GM18508 (cell line): ENCODE results near the gene PHIP.
"Not testable (repeated sequence)": the region's sequence is repeated elsewhere in the genome, so short reads cannot be mapped to it uniquely, and the experiment has no call there.

Experiments
- ATAC-seq: cut with Tn5 transposase; IDR thresholded peaks from one replicate; pipeline ENCODE4 v1.9.1; 2021; ENCODE audit warnings: moderate number of reproducible peaks; ENCODE audit not compliant: insufficient read depth, unreplicated experiment

The PHIP gene

DNA sequence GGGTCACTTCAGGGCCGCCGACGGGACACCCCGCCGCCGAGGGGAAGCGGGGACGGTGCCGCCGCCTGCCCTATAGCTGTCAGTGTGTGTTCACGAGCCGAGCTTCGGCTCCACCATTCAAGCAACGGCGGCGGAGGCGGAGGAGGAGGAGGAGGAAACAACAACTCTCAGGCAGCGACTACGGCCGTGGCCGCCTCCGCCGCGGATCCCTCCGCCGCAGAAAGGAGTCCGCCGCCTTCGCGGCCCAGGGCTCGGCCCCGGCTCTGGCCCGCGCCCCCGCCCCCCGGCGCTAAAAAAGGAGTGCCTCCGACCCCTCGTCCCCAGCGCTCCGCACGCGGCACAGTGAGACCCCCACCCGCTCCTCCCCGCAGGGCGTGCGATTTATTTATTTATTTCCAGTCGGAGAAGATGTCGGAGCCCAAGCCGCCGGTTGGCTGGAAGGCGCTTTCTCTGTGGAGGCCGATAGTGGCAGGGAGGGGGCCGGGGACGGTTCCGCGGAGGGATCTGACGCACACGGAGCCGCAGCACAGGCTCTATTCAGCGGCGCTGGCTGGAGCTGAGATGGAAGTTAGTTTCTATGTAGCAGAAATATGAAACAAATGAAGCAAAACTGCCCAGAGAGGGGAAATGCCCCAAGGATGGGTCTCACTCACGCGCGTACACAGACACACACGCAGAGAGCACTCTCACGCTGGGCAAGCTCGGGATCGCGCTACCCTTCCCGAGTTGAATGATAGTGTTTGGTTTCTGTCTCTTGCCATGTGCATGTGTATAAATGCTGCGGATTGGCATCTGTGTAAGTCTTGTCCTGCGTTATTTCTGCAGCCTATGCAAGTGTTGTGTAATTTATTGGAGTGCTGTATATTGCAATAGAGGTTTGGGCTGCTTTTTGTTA, at the start of gene PHIP:
Gene PHIP (minus strand): TSS at position 180 of the 895 bp plus-strand sequence. CDS start 186 bp downstream, outside the sequence.
- ATAC-seq, result peak; percentile 51

DNA sequence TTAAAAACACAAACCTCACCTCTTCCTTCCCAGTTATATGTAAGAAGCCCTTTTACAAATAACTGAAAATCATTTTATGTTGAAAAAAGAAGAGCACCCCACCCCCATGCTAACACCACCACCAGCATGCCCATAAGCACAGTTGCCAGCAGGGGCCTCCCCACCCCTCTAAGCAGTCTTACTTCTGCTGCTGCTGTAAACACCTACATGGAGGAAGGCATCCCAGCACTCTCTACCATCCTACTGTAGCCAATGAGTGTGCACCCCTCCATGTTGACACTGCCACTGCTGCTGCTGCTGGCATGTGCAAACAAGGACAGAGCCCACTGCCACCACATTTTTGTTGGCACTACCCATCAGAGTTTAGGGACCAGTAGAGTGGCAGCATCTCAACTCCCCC, 49.6 kb upstream of the PHIP start:
- no peak for ATAC-seq

DNA sequence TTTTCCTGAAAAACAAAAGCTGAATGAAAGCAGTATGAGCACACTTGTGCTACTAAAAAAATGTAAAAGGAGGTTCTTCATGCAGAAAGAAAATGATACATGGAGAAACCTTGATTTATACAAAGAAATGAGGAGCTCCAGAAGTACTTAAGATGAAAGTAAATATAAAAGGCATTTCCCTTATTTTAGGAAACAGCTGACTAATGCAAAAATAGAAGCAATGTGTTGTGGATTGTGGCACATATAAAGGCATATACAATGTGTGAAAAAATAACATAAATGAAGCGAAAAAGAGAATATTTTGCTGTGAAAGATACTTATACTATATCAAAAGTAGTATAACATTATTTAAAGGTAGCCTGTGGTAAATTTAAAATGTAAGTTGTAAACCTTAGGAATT, 41.2 kb upstream of the PHIP start:
- ATAC-seq, result no peak

DNA sequence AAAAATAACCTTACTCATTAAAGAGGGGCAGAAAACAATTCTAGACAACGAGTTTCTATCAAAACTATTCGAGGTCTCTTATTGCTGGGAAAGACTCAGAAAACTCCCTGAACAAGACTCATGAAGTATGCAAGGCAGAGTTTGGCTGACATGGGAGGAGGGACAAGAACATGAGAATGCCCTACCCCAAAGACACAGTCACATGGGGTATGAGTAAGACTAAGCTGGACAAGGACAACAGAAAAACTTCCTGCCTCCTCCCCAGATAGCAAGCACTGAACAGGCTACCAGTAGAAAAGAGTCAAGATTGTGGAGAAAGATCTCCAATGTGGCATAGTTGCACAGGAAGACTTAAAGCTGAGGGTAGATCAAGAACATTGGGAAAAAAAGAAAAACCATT, 39.7 kb upstream of the PHIP start:
- no peak for ATAC-seq

DNA sequence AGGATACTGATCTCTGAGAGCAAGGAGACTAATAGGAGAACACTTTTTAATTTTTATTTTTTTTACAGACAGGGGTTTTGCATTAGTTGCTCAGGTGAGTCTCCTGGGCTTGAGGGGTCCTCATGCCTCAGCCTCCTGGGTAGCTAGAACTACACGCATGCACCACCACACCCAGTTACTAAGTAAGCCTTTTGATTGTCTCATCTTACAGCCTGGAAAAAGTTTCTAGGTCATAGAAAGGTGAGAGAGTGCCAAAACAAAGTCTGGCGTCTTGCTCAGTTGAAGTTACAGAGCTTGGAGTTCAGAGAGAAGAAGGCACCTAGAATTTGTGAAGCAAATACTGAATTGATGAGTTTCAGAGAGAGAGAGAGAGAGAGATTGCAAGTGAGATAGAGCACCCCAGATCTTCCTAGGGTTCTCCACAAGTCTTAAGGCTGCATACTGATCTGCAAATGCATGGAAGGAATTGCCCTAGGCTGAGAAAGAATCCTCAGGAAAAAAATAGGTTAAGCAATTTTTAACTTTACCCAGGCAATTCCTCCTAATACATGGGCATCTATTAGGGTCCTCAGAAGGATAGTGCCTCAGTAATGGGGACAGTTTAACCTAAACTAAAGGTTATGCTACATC, 37.6 kb upstream of the PHIP start:
- no peak for ATAC-seq

GRCh38 chr6:79111549-79111948, 33.5 kb upstream of the PHIP start:
- ATAC-seq, result no peak

DNA sequence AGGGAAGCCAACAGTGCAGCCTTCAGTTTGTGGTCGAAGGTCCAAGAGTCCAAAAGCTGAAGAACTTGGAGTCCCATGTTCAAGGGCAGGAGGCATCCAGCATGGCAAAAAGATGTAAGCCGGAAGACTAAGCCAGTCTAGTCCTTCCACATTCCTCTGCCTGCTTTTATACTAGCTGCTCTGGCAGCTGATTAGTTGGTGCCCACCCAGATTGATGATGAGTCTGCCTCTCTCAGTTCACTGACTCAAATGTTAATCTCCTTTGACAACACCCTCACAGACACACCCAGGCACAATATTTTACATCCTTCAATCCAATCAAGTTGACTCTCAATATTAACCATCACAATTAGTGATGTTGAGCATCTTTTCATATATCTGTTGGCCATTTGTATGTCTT, 23.1 kb upstream of the PHIP start:
- ATAC-seq, result no peak

DNA sequence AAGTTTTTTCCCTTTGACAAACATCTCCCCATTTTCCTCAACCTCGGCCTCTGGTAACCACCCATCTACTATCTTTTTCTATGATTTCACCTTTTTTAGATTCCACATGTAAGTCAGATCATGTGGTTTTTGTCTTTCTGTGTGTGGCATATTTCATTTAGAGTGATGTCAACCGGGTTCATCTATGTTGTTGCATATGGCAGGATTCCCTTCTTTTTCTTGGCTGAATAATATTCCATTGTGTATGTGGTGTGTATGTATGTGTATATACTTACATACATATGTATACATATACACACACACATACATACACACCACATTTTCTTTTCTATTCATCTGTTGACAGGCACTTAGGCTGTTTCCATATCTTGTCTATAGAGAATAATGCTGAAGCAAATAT, 22.2 kb upstream of the PHIP start:
- no peak for ATAC-seq

- no peak for ATAC-seq
Observed at GRCh38 chr6:79094938-79095337, 16.9 kb upstream of the PHIP start.

DNA sequence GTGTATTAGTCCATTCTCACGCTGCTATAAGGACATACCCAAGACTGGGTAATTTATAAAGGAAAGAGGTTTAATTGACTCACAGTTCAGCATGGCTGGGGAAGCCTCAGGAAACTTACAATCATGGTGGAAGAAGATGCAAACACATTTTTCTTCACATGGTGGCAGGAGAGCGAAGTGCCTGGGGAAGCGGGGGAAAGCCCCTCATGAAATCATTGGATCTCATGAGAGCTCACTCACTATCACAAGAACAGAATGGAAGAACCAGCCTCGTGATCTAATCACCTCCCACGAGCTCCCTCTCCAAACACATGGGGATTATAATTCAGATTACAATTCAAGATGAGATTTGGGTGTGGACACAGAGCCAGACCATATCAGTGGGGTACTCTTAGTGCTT, 13.7 kb upstream of the PHIP start:
- not testable (repeated sequence) for ATAC-seq

GRCh38 chr6:79089552-79090404, 11.7 kb upstream of the PHIP start:
- ATAC-seq, result no peak

DNA sequence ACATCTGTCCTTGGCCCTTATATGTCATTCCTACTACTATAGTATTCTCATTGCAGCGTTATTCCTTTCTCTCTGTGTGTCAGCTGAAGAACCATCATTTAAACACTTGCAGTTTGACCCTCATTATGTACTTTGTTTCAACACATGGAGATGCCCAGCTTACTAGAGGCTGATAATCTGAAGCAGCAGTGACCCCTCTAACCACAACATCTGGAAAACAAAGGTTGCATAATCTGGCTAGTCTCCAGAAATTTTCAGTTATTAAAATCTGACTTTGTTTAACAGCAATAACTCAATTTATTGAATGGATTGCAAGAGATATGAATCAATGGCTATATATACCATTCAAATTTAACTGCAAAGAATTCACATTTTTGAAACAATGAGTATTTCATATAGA, 6.6 kb upstream of the PHIP start:
- ATAC-seq, result no peak

GRCh38 chr6:79082304-79082703, 4.2 kb upstream of the PHIP start:
- ATAC-seq, result no peak

GRCh38 chr6:79081663-79082062, 3.6 kb upstream of the PHIP start:
- no peak for ATAC-seq

- ATAC-seq, result no peak
Observed at GRCh38 chr6:79079561-79080041, 1.5 kb upstream of the PHIP start.

- peak; percentile 5 for ATAC-seq
Observed at GRCh38 chr6:79077715-79078074, 359 bp downstream of the PHIP start.

DNA sequence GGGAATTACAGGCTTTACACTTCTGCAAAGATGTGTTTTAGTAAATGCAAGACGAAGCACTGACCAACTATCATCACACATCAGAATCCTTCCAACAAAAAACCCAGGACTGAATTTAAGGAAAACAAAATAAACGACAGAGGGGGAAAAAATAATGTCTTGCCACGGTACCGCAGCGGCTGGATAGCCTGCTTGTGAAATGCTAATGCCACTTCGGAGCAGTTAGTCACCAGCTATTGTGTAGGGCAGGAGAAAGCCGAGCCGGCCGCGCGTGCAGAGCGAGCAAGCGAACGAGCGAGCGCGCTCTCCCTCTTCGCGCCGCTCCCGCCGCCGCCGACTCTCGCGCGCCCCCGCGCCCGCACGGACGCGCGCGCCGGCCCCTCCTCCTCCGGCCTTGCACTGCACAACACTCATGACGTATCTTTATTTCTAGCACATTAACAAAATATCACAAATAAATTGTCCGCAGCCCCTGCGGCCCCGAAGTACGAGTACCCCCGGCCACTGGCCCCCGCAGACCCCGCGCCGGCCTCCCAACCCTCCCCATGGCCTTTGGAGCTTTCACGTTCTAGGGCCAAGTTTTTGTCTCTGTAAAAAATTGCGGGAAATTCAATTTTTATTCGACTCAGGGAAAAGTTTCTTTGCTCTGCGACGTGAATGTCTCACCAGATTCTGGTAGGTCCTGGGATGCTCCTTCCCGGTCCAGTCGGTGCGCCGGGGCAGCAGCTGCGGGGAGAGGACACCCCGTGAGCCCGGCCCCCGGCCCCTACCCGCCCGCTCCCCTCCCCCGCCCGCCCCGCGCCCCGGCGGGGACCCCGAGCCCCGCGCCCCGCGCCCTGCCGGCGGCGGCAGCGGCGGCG, 1.0 kb downstream of the PHIP start:
- peak; percentile 37 for ATAC-seq

- ATAC-seq, result no peak
Observed at GRCh38 chr6:79076160-79076559, 1.9 kb downstream of the PHIP start.

DNA sequence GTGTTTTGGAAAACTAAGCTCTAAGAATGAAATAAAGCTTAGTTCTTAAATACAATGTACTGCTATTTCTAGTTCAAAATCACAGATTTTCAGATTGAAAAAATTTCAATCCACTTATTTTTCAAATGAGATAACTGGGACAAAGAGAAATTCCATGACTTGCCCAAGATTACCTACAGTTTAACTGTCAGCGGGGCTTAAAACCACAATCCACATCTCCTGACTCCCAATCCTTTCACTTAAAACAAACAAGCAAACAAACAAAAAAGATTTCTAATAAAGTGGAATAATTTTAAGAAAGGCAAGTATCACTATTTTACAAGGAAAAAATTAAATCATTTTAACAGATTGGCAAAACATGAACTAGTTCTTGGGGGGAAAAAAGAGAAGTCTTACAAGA, 4.2 kb downstream of the PHIP start:
- ATAC-seq, result no peak

DNA sequence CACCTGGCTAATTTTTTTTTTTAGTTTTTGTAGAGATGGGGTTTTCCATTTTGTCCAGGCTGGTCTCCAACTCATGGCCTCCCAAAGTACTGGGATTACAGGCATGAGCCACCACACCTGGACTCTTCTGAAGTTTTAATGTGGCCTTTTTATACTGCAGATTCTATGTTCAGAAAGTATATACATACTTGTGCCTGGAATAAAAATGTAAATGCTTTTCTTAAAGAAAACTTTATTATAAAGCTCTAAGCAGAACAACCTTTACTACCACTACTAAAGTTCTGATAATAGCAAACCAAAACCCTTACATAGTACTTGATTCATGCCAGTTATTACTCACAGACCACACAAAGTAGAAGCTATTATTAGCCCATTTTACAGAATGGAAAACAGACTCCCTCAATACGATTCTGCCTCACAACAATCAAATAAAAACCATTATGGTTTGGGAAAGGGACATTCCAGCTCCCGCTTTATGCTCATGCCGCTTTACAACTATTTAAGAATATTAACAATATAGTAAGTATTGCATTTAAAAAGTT, 5.3 kb downstream of the PHIP start:
- ATAC-seq, result no peak
